CD8-positive, alpha-beta memory T cell (primary cell): ENCODE measurements around the gene GLMN. TPM values are rescaled to one million over a fixed set of nuclear protein-coding genes. Genes with fewer than 3 reads are reported as not detected.

ENCODE experiments used
- CTCF ChIA-PET: fragments of 350-600 bp; sonication (Branson Sonifier 250); formaldehyde crosslinking; loops from one replicate; lab custom pipeline; 2021; ENCODE audit warnings: antibody characterized with exemption; lab: Charles Lee
- POLR2A ChIA-PET: fragments of 350-600 bp; sonication (Branson Sonifier 250); formaldehyde crosslinking; loops from one replicate; lab custom pipeline; 2021; ENCODE audit warnings: antibody characterized with exemption; lab: Charles Lee
- DNase-seq, 5 donors: peaks; one replicate each; pipeline versions ENCODE4 v3.0.0 to v3.0.0-alpha.2; 2020 to 2022; ENCODE audit warnings: mixed read lengths in 1 of 5
- H3K27ac ChIP-seq: one replicate; pipeline ENCODE4 v1.7.0; 2013; ENCODE audit warnings: low read depth, mild to moderate bottlenecking, low read length, moderate library complexity
- H3K27me3 ChIP-seq: 2 replicates; pipeline ENCODE4 v1.7.0; 2013; ENCODE audit warnings: low read length, mild to moderate bottlenecking; ENCODE audit not compliant: insufficient read depth, poor library complexity, severe bottlenecking
- H3K36me3 ChIP-seq: 2 replicates; pipeline ENCODE4 v1.7.0; 2013; ENCODE audit warnings: mild to moderate bottlenecking, low read length, moderate library complexity; ENCODE audit not compliant: insufficient read depth
- H3K4me1 ChIP-seq: 2 replicates; pipeline ENCODE4 v1.7.0; 2013; ENCODE audit warnings: mild to moderate bottlenecking, low read length, moderate library complexity; ENCODE audit not compliant: insufficient read depth
- H3K4me3 ChIP-seq: 2 replicates; pipeline ENCODE4 v1.7.0; 2013; ENCODE audit warnings: mild to moderate bottlenecking, low read length
- H3K9me3 ChIP-seq: 2 replicates; pipeline ENCODE4 v1.7.0; 2013; ENCODE audit warnings: mild to moderate bottlenecking, low read length
- H3K27ac Mint-ChIP-seq, 8 donors: one replicate each; pipeline ENCODE4 v1.8.0; 2020 to 2021; ENCODE audit warnings: mixed read lengths in 8 of 8, mild to moderate bottlenecking in 6 of 8, inconsistent platforms in 3 of 8, moderate library complexity in 3 of 8
- H3K27me3 Mint-ChIP-seq, 2 donors: one replicate each; pipeline ENCODE4 v1.8.0; 2020 to 2021; ENCODE audit warnings: mixed read lengths in 2 of 2, mild to moderate bottlenecking in 1 of 2, moderate library complexity in 1 of 2
- H3K36me3 Mint-ChIP-seq, 3 donors: one replicate each; pipeline ENCODE4 v1.8.0; 2020 to 2021; ENCODE audit warnings: mixed read lengths in 3 of 3, inconsistent platforms in 1 of 3, mild to moderate bottlenecking in 1 of 3
- H3K4me1 Mint-ChIP-seq, 3 donors: one replicate each; pipeline ENCODE4 v1.8.0; 2020 to 2021; ENCODE audit warnings: mixed read lengths in 3 of 3, inconsistent platforms in 1 of 3, mild to moderate bottlenecking in 1 of 3
- H3K4me3 Mint-ChIP-seq, 7 donors: one replicate each; pipeline ENCODE4 v1.8.0; 2020 to 2021; ENCODE audit warnings: mixed read lengths in 7 of 7, mild to moderate bottlenecking in 6 of 7, moderate library complexity in 4 of 7, inconsistent platforms in 2 of 7
- H3K9me3 Mint-ChIP-seq, 5 donors: one replicate each; pipeline ENCODE4 v1.8.0; 2020 to 2022; ENCODE audit warnings: mixed read lengths in 5 of 5, mild to moderate bottlenecking in 3 of 5, moderate library complexity in 2 of 5, inconsistent platforms in 1 of 5
- polyA plus RNA-seq: library from polyadenylated mRNA; unstranded; fragments of 300-500 nt; fragmentation: Illumina TruSeq; gene quantifications from one replicate; pipeline ENCODE4 v1.2.3, GENCODE V29; 2021
- total RNA-seq, 2 experiments: library from RNA; stranded (reverse); gene quantifications; one replicate each; pipeline ENCODE4 v1.2.3, GENCODE V29; 2021

The GLMN gene
- total RNA-seq (10 to 100 TPM; 20.1 TPM), polyA plus RNA-seq (11.1 TPM)

GRCh38 chr1:92298573-92299476 is at the start of gene GLMN, which contains the start of gene RPAP2:
GLMN (minus strand) TSS chr1:92298987; CDS start chr1:92297999, 988 bp downstream.
RPAP2 (plus strand) TSS chr1:92299059; CDS start chr1:92299074, 15 bp downstream.
- Mint-ChIP-seq H3K27ac (peak within 1 kb of the TSS; percentile 95 to 99 (median 97)), H3K4me1 (peaks cover 43 to 64% (median 60%) of the 10 kb centered on the region in 3 donors), H3K27me3 (no peaks in the 10 kb centered on the region), H3K9me3 (no peaks in the 10 kb centered on the region), H3K36me3 (peaks cover 0 to 51% (median 12%) of the 10 kb centered on the region in 3 donors), H3K4me3 (peak within 1 kb of the TSS; percentile 93 to 100 (median 98))
- peak within 1 kb of the TSS; percentile 91 for H3K4me3 ChIP-seq
- DNase-seq: peak; percentile 65 to 80 (median 73)
- ChIA-PET POLR2A (interaction anchor here (0.7 to 1.3 kb wide), 3 partner anchors 19 to 22 kb away, joined by 3 to 4 read pairs (median 3); no protein-coding TSS in a partner anchor), CTCF (interaction anchor here (0.9 to 1.3 kb wide), 3 partner anchors 10 to 325 kb away, joined by 3 to 4 read pairs (median 3); no protein-coding TSS in a partner anchor)
- no peaks in the 10 kb centered on the region for H3K27me3 ChIP-seq
- peak within 1 kb of the TSS; percentile 89 for H3K27ac ChIP-seq
- peaks cover 20% of the 10 kb centered on the region for H3K4me1 ChIP-seq
- H3K36me3 ChIP-seq: peaks cover under 1% of the 10 kb centered on the region
- H3K9me3 ChIP-seq: no peaks in the 10 kb centered on the region

GRCh38 chr1:92346866-92347640 is 48.3 kb upstream of the GLMN start:
- no peak overlapping the region for H3K27ac ChIP-seq
- H3K4me1 ChIP-seq: no peaks in the 10 kb centered on the region
- no peaks in the 10 kb centered on the region for H3K9me3 ChIP-seq
- Mint-ChIP-seq H3K27ac (peak overlapping the region in 2 of 8 donors; percentile 3 to 58), H3K9me3 (peaks cover 0 to 2% (median 0%) of the 10 kb centered on the region in 5 donors), H3K4me3 (no peak overlapping the region), H3K4me1 (peaks cover 0 to 5% (median 4%) of the 10 kb centered on the region in 3 donors), H3K27me3 (no peaks in the 10 kb centered on the region), H3K36me3 (peaks cover 26 to 59% (median 33%) of the 10 kb centered on the region in 3 donors)
- ChIA-PET CTCF (no interaction called here), POLR2A (no interaction called here)
- no peak for DNase-seq
- no peak overlapping the region for H3K4me3 ChIP-seq
- H3K27me3 ChIP-seq: no peaks in the 10 kb centered on the region
- peaks cover 3% of the 10 kb centered on the region for H3K36me3 ChIP-seq

- H3K27ac Mint-ChIP-seq: no peak overlapping the region
Observed at GRCh38 chr1:92343061-92343460, 44.3 kb upstream of the GLMN start.

GRCh38 chr1:92342401-92342800 is 43.6 kb upstream of the GLMN start:
- Mint-ChIP-seq H3K4me3 (no peak overlapping the region), H3K4me1 (peaks cover 0 to 4% (median 2%) of the 10 kb centered on the region in 3 donors), H3K9me3 (no peaks in the 10 kb centered on the region), H3K27me3 (no peaks in the 10 kb centered on the region), H3K36me3 (peaks cover 14 to 54% (median 30%) of the 10 kb centered on the region in 3 donors), H3K27ac (peak overlapping the region in 1 of 8 donors; percentile 22)
- CTCF ChIA-PET: no interaction called here
- no peak for DNase-seq
- Histone ChIP-seq H3K27me3 (no peaks in the 10 kb centered on the region), H3K36me3 (no peaks in the 10 kb centered on the region), H3K9me3 (no peaks in the 10 kb centered on the region), H3K27ac (no peak overlapping the region), H3K4me1 (no peaks in the 10 kb centered on the region), H3K4me3 (no peak overlapping the region)
- POLR2A ChIA-PET: no interaction called here

More at GRCh38 chr1:92343061-92343460, 44.3 kb upstream of the GLMN start:
- no peaks in the 10 kb centered on the region for H3K4me1 ChIP-seq
- no peak overlapping the region for H3K27ac ChIP-seq
- POLR2A ChIA-PET: no interaction called here
- DNase-seq: no peak
- no peak overlapping the region for H3K4me3 ChIP-seq
- H3K27me3 ChIP-seq: no peaks in the 10 kb centered on the region
- peaks cover 0 to 4% (median 2%) of the 10 kb centered on the region in 3 donors for H3K4me1 Mint-ChIP-seq
- no peak overlapping the region for H3K4me3 Mint-ChIP-seq
- H3K36me3 Mint-ChIP-seq: peaks cover 16 to 57% (median 31%) of the 10 kb centered on the region in 3 donors
- H3K36me3 ChIP-seq: no peaks in the 10 kb centered on the region
- CTCF ChIA-PET: no interaction called here
- H3K27me3 Mint-ChIP-seq: no peaks in the 10 kb centered on the region
- no peaks in the 10 kb centered on the region for H3K9me3 Mint-ChIP-seq
- H3K9me3 ChIP-seq: no peaks in the 10 kb centered on the region

DNA sequence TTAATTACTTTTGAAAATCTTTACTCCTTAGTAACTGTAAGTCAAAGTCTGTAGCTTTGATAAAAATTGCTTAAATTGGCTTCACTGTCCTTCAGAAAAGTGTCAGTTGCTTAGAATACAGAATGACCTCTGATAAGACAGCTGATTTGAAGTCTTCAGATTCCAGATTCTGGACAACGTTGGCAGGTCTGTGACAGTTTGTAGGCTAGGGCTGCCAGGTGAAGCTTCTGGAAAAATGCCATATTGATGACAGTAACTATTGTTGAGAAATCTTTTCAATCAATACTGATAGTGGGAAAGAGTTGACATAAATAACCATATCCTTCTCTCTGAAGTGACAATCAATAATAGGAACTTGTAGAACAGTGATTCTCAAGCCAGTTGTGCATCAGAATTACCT is 41.4 kb upstream of the GLMN start:
- ChIA-PET POLR2A (no interaction called here), CTCF (interaction anchor here (1.4 to 1.5 kb wide), 2 partner anchors 22 to 145 kb away, joined by 3 to 4 read pairs; no protein-coding TSS in a partner anchor)
- no peaks in the 10 kb centered on the region for H3K27me3 ChIP-seq
- no peak for DNase-seq
- H3K4me3 ChIP-seq: no peak overlapping the region
- no peaks in the 10 kb centered on the region for H3K9me3 ChIP-seq
- Mint-ChIP-seq H3K4me1 (peaks cover 0 to 4% (median 0%) of the 10 kb centered on the region in 3 donors), H3K36me3 (peaks cover 19 to 56% (median 32%) of the 10 kb centered on the region in 3 donors), H3K9me3 (no peaks in the 10 kb centered on the region), H3K27me3 (no peaks in the 10 kb centered on the region), H3K27ac (no peak overlapping the region), H3K4me3 (no peak overlapping the region)
- no peak overlapping the region for H3K27ac ChIP-seq
- H3K4me1 ChIP-seq: no peaks in the 10 kb centered on the region
- peaks cover 5% of the 10 kb centered on the region for H3K36me3 ChIP-seq

DNA sequence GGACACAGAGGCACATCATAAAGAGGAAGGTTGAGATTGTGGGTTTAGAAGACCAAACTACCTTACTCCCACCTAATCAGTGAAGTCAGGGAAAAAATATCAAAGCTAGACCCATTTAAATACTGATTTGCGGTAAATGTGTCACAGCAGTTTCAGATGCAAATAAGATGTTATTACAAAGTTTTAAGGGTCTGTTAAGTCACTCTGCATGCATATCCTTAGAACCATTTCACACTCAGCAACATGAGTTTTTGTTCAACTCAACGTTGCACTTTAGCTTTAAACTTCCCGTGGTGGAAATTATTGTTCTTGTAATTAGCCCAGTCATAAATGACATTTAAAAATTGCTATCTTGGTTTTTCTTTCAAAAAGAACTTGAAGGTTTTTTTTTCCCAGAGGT is 34.9 kb upstream of the GLMN start:
- no peak for DNase-seq
- H3K36me3 ChIP-seq: peaks cover 5% of the 10 kb centered on the region
- peaks cover 34 to 60% (median 36%) of the 10 kb centered on the region in 3 donors for H3K36me3 Mint-ChIP-seq
- no peaks in the 10 kb centered on the region for H3K27me3 Mint-ChIP-seq
- peaks cover 13 to 29% (median 28%) of the 10 kb centered on the region in 3 donors for H3K4me1 Mint-ChIP-seq
- H3K27ac Mint-ChIP-seq: peak overlapping the region in 1 of 8 donors; percentile 36
- H3K4me3 ChIP-seq: no peak overlapping the region
- H3K9me3 Mint-ChIP-seq: peaks cover 0 to 5% (median 2%) of the 10 kb centered on the region in 5 donors
- H3K4me3 Mint-ChIP-seq: no peak overlapping the region
- H3K4me1 ChIP-seq: no peaks in the 10 kb centered on the region
- H3K9me3 ChIP-seq: no peaks in the 10 kb centered on the region
- H3K27me3 ChIP-seq: no peaks in the 10 kb centered on the region
- CTCF ChIA-PET: interaction anchor here (1.0 kb wide), 1 partner anchor 18 kb away, joined by 4 read pairs; no protein-coding TSS in a partner anchor
- H3K27ac ChIP-seq: no peak overlapping the region
- POLR2A ChIA-PET: no interaction called here

DNA sequence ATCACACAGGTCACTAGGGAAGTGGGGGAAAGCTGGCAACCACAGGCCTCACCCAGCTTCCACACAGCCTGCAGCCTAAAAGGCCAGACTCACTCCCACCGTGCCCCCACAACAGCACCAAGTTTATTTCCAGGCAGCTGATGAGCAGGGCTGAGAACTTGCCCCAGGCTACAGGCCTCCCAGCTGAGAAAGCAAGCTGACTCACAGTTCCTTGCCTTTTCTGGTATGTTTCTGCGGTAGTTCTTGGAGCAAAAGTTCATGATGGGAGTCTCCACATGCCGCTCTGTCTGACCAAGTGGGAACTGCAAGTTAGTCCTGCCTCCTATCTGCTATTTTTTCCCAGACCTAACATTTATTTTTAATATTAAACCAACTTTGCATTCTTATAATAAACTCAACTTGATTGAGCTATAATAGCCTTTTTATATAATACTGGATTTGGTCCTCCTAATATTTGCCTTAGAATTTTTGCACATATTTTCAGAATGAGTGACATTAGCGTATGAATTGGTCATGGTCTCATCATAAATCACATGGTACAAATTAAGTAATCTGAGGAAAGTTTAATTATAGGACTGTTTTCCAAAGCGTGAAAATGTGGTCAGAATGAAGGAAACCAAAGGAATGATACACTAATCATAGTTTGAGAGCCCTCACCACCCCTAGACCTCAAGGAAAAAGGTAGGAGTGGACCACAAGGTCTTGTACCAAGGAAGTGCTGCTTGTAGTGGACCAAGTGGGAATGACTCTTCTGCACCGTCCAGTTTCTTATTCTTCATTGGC is 30.8 kb upstream of the GLMN start:
- Histone ChIP-seq H3K9me3 (no peaks in the 10 kb centered on the region), H3K36me3 (no peaks in the 10 kb centered on the region), H3K4me1 (no peaks in the 10 kb centered on the region), H3K4me3 (no peak overlapping the region), H3K27ac (no peak overlapping the region), H3K27me3 (no peaks in the 10 kb centered on the region)
- peaks cover 12 to 26% (median 18%) of the 10 kb centered on the region in 5 donors for H3K9me3 Mint-ChIP-seq
- peaks cover 37 to 69% (median 59%) of the 10 kb centered on the region in 3 donors for H3K36me3 Mint-ChIP-seq
- ChIA-PET CTCF (interaction anchor here (2.1 kb wide), 1 partner anchor 16 kb away, joined by 7 read pairs; no protein-coding TSS in a partner anchor), POLR2A (no interaction called here)
- no peak overlapping the region for H3K4me3 Mint-ChIP-seq
- no peak for DNase-seq
- H3K4me1 Mint-ChIP-seq: peaks cover 14 to 33% (median 32%) of the 10 kb centered on the region in 3 donors
- no peaks in the 10 kb centered on the region for H3K27me3 Mint-ChIP-seq
- no peak overlapping the region for H3K27ac Mint-ChIP-seq
